Measurements from ENCODE around the gene WDR73. TPM values are rescaled to one million over a fixed set of nuclear protein-coding genes. Genes with fewer than 3 reads are reported as not detected.

Gene WDR73
- total RNA-seq, 1 donor from 2014 or later: 46.8 TPM

DNA sequence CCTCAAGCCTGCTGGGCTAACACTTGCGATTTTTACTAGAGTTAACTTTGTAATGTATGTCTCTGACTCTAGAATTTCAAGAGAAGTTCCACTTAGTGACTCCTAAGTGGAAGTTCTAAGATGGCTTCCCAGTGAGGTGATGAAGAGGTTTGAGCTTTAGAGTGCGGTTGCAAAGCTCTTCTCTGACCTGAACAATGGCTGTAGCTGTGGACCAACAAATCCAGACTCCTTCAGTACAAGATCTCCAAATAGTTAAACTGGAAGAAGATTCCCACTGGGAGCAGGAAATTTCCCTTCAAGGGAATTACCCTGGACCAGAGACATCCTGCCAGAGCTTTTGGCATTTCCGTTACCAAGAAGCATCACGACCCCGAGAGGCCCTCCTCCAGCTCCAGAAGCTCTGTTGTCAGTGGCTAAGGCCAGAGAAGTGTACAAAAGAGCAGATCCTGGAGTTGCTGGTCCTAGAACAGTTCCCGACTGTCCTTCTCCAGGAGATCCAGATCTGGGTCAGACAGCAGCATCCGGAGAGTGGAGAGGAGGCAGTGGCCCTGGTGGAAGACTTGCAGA lies 22.3 kb downstream of the WDR73 start:
- H3K27me3 Mint-ChIP-seq (ENCODE audit: insufficient read depth, low read depth): no peaks in the 10 kb centered on the region
- H4K20me1 ChIP-seq (ENCODE audit: low read depth): peaks cover 24% of the 10 kb centered on the region
- no peak for TF ChIP-seq EZH2 (IDR thresholded peaks at IDR 0.05)
- TF ChIP-seq EZH2phosphoT487 (IDR thresholded peaks at IDR 0.05): no peak
- TF ChIP-seq, protein P1, sequence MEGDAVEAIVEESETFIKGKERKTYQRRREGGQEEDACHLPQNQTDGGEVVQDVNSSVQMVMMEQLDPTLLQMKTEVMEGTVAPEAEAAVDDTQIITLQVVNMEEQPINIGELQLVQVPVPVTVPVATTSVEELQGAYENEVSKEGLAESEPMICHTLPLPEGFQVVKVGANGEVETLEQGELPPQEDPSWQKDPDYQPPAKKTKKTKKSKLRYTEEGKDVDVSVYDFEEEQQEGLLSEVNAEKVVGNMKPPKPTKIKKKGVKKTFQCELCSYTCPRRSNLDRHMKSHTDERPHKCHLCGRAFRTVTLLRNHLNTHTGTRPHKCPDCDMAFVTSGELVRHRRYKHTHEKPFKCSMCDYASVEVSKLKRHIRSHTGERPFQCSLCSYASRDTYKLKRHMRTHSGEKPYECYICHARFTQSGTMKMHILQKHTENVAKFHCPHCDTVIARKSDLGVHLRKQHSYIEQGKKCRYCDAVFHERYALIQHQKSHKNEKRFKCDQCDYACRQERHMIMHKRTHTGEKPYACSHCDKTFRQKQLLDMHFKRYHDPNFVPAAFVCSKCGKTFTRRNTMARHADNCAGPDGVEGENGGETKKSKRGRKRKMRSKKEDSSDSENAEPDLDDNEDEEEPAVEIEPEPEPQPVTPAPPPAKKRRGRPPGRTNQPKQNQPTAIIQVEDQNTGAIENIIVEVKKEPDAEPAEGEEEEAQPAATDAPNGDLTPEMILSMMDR (IDR thresholded peaks at IDR 0.05): no peak
- peaks cover 12% of the 10 kb centered on the region for H3K4me1 ChIP-seq
- H3K4me2 ChIP-seq: peak overlapping the region; percentile 93
- H3K4me3 Mint-ChIP-seq: peak overlapping the region; percentile 89
- DNase-seq (ENCODE audit: low spot score): no peak
- H3K36me3 Mint-ChIP-seq: peaks cover 12% of the 10 kb centered on the region
- H3F3A ChIP-seq (ENCODE audit: low read depth): peaks cover 12% of the 10 kb centered on the region
- no peak overlapping the region for H3K27ac Mint-ChIP-seq
- H3K9me3 Mint-ChIP-seq: no peaks in the 10 kb centered on the region
- peaks cover 26% of the 10 kb centered on the region for H3K4me1 Mint-ChIP-seq
- H3K27ac ChIP-seq: no peak overlapping the region
- no peak overlapping the region for H3K9ac ChIP-seq
- no peaks in the 10 kb centered on the region for H3K79me2 ChIP-seq (ENCODE audit: low read depth)
- no peaks in the 10 kb centered on the region for H3K36me3 ChIP-seq
- H3K9me3 ChIP-seq (ENCODE audit: low read depth): no peaks in the 10 kb centered on the region
- peaks cover 48% of the 10 kb centered on the region for H3K27me3 ChIP-seq
- H3K4me3 ChIP-seq: peak overlapping the region; percentile 75
- peak overlapping the region; percentile 95 for H2AFZ ChIP-seq (replicated peaks)

DNA sequence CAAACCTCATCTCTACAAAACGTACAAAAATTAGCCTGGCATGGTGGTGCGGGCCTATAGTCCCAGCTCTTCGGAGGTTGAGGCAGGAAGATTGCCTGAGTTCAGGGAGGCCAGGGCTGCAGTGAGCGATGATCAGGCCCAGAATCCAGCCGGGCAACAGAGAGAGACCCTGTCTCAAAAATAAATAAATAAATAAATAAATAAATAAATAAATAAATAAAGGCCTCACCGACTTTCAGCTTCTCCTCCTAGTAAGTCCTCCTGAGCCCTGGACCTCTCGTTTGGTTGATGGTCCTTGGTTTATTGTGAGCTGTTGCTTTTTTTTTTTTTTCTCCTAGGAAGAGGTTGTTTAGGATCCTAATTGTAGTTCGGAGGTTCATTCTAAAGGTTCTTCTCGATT lies 25.1 kb downstream of the WDR73 start:
- Histone ChIP-seq H3K9me3 (ENCODE audit: low read depth) (no peaks in the 10 kb centered on the region), H4K20me1 (ENCODE audit: low read depth) (peaks cover 10% of the 10 kb centered on the region), H3F3A (ENCODE audit: low read depth) (peaks cover 6% of the 10 kb centered on the region), H3K36me3 (no peaks in the 10 kb centered on the region), H3K79me2 (ENCODE audit: low read depth) (no peaks in the 10 kb centered on the region), H3K4me2 (no peak overlapping the region), H3K27me3 (peaks cover 26% of the 10 kb centered on the region), H2AFZ (replicated peaks) (no peak overlapping the region), H3K4me3 (no peak overlapping the region), H3K27ac (no peak overlapping the region), H3K4me1 (peaks cover 6% of the 10 kb centered on the region), H3K9ac (no peak overlapping the region)
- DNase-seq (ENCODE audit: low spot score): no peak
- H3K27me3 Mint-ChIP-seq (ENCODE audit: insufficient read depth, low read depth): no peaks in the 10 kb centered on the region
- peaks cover 18% of the 10 kb centered on the region for H3K36me3 Mint-ChIP-seq
- H3K4me3 Mint-ChIP-seq: no peak overlapping the region
- H3K4me1 Mint-ChIP-seq: peaks cover 18% of the 10 kb centered on the region
- H3K27ac Mint-ChIP-seq: no peak overlapping the region
- TF ChIP-seq EZH2phosphoT487 (IDR thresholded peaks at IDR 0.05) (no peak), EZH2 (IDR thresholded peaks at IDR 0.05) (no peak)
- H3K9me3 Mint-ChIP-seq: peaks cover 5% of the 10 kb centered on the region

DNA sequence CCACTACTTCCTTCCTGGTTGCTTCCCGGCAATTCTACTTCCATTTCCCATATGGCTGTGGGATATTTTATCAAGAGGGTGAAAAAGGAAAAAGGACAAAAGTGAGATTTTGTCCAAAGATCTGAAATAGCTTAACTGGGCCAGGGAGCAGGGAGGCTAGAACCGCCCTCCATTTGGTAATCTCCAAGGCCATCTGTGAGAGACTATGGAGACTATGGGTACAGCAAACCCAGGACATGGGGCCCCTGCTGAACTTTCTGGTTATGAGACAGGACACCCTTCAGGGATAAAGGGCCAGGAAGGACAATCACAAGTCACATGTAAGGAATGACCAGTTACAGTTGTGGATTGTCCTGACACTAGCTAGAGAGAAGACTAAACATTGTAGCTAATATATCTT lies 29.0 kb downstream of the WDR73 start:
- Mint-ChIP-seq H3K27me3 (ENCODE audit: insufficient read depth, low read depth) (no peaks in the 10 kb centered on the region), H3K4me3 (no peak overlapping the region), H3K36me3 (peaks cover 48% of the 10 kb centered on the region), H3K9me3 (peaks cover 35% of the 10 kb centered on the region), H3K27ac (no peak overlapping the region), H3K4me1 (no peaks in the 10 kb centered on the region)
- no peaks in the 10 kb centered on the region for H3F3A ChIP-seq (ENCODE audit: low read depth)
- no peak overlapping the region for H3K4me2 ChIP-seq
- H3K27me3 ChIP-seq: no peaks in the 10 kb centered on the region
- no peak overlapping the region for H3K27ac ChIP-seq
- DNase-seq (ENCODE audit: low spot score): no peak
- H3K4me1 ChIP-seq: no peaks in the 10 kb centered on the region
- H2AFZ ChIP-seq (replicated peaks): no peak overlapping the region
- TF ChIP-seq EZH2phosphoT487 (IDR thresholded peaks at IDR 0.05) (no peak), EZH2 (IDR thresholded peaks at IDR 0.05) (no peak)
- TF ChIP-seq, protein P1 (IDR thresholded peaks at IDR 0.05): no peak
- H3K36me3 ChIP-seq: peaks cover 7% of the 10 kb centered on the region
- no peaks in the 10 kb centered on the region for H3K79me2 ChIP-seq (ENCODE audit: low read depth)
- no peak overlapping the region for H3K4me3 ChIP-seq
- H3K9me3 ChIP-seq (ENCODE audit: low read depth): peaks cover 9% of the 10 kb centered on the region
- H4K20me1 ChIP-seq (ENCODE audit: low read depth): no peaks in the 10 kb centered on the region
- no peak overlapping the region for H3K9ac ChIP-seq

DNA sequence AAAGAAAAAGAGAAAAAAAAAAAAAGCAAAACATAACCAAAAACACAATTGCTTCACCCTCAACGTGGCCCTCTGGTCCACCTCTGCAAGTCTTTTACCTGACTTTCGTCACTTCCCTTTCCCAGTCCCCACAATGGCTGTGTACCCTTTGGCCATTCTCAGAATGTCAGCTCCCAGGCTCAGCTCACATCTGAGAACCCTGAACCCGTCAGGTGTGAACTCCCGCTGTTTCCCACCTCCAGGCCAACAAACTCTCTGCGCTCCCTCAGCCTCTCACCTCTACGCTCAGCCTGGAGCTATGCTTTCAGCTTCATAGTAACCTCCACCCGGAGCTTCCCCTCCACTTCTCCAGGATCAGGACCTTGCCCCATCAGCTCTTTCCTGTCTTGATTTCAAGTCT lies 29.7 kb downstream of the WDR73 start:
- Histone ChIP-seq H3K9me3 (ENCODE audit: low read depth) (peaks cover 9% of the 10 kb centered on the region), H3K79me2 (ENCODE audit: low read depth) (no peaks in the 10 kb centered on the region), H4K20me1 (ENCODE audit: low read depth) (no peaks in the 10 kb centered on the region), H2AFZ (replicated peaks) (no peak overlapping the region), H3K27ac (no peak overlapping the region), H3K9ac (no peak overlapping the region), H3K4me1 (no peaks in the 10 kb centered on the region), H3K27me3 (no peaks in the 10 kb centered on the region), H3K4me3 (no peak overlapping the region), H3K36me3 (peaks cover 7% of the 10 kb centered on the region), H3K4me2 (no peak overlapping the region), H3F3A (ENCODE audit: low read depth) (no peaks in the 10 kb centered on the region)
- H3K27me3 Mint-ChIP-seq (ENCODE audit: insufficient read depth, low read depth): no peaks in the 10 kb centered on the region
- H3K4me1 Mint-ChIP-seq: no peaks in the 10 kb centered on the region
- H3K4me3 Mint-ChIP-seq: no peak overlapping the region
- peaks cover 41% of the 10 kb centered on the region for H3K9me3 Mint-ChIP-seq
- peaks cover 54% of the 10 kb centered on the region for H3K36me3 Mint-ChIP-seq
- TF ChIP-seq, protein P1 (IDR thresholded peaks at IDR 0.05): no peak
- TF ChIP-seq EZH2 (IDR thresholded peaks at IDR 0.05) (no peak), EZH2phosphoT487 (IDR thresholded peaks at IDR 0.05) (no peak)
- DNase-seq (ENCODE audit: low spot score): no peak
- peak overlapping the region; percentile 31 for H3K27ac Mint-ChIP-seq
